Cardiac septum (tissue), 1 donor: ENCODE results near the gene HOMER1. TPM values are rescaled to one million over a fixed set of nuclear protein-coding genes. Genes with fewer than 3 reads are reported as not detected.

Experiments
- DNase-seq: peaks from one replicate; pipeline ENCODE4 v3.0.0-alpha.2; 2020; ENCODE audit warnings: low spot score
- intact Hi-C: fragments of 100-400 bp; cut with DNase I; formaldehyde crosslinking; loops from one replicate; pipeline ENCODE4 v1.14.0; 2022
- long read RNA-seq: library from polyadenylated mRNA; unstranded; transcript quantifications from one replicate; pipeline ENCODE4 v2.0.0, GENCODE V29; 2021
- total RNA-seq: library from RNA; stranded (reverse); fragmentation: NEBNext Ultra II Directional; extraction: Animal tissue kit (Norgen Biotek cat#: 25700); gene quantifications from one replicate; pipeline ENCODE4 v1.2.1, GENCODE V29; 2021
- donor health status: DM: no; HTN: no; CAD: no.

The HOMER1 gene
- 67.4 TPM for total RNA-seq
- long read RNA-seq, full-length matches to known transcripts, result 65 of 123 reads
- long read RNA-seq, partial matches to known transcripts, result 19 of 123 reads
- long read RNA-seq, other reads (novel, unspliced or antisense), result 39 of 123 reads

- intact Hi-C loops, result loop anchor here (5.0 kb wide), 1 partner anchor 277 kb away; the partner anchor contains the start of gene JMY
These were observed at the start of gene HOMER1 for GRCh38 chr5:79513704-79514390. Gene HOMER1, minus strand, starts transcription at chr5:79514134. Its CDS starts 1,360 bp downstream, at chr5:79512774.

GRCh38 chr5:79563247-79563590, 49.3 kb upstream of the HOMER1 start:
- intact Hi-C loops, result loop anchor here (5.0 kb wide), 1 partner anchor 49 kb away; the partner anchor contains the start of gene TENT2
- no peak for DNase-seq

More at GRCh38 chr5:79513704-79514390, at the start of gene HOMER1:
- DNase-seq, result peak; percentile 89

DNA sequence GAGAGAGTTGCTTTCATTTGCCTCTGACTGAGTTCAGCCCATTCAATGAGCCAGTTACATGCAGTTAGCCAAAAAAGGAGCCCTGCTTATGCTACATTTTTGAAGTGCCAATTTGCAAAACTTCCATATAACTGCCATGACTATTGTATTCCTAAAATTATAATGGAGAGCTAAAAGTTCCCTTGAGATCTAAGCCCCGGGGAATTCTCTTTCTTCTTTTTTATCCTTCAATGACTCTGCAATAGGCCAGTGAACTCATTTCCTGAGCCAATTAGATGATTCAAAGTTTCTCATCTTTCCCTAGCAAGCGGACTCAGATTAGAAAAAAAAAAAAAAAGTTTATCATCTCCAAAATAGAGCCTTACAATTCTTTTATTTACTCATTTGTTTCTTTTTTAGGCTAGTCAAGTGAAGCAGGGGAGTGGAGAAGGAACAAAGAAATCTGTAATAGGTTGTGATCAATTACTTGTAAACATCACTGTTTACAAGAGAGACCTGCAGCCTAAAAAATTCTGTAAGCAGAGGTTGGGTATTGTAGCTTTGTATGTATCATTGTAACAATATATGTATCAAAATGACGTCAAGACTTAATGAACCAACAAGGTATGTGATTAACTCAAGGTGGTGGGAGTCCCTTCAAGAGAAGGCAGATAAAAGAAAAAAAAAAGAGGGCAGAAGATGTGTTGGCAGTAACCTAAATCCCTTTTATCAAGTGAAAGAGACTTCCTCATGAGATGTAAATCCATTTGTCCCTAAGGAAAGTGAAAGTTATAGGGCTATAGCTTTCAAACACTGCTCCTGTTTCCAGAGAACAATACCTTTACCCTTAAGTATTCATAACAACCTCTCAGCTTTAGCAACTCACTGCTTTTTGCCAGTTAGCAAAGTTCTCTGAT, 48.7 kb upstream of the HOMER1 start:
- intact Hi-C loops, result loop anchor here (5.0 kb wide), 1 partner anchor 50 kb away; the partner anchor contains the start of gene TENT2
- DNase-seq, result no peak

DNA sequence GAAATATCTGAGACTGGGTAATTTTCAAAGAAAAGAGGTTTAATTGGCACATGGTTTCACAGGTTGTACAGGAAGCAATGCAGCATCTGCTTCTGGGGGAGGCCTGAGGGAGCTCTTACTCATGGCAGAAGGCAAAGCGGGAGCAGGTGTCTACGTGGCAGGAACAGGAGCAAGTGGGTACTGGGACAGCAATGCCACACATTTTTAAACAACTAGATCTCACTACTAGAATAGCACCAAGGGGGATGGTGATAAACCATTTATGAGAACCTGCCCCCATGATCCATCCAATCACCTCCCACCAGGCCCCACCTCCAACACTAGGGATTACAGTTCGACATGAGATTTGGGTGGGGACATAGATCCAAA, 47.6 kb upstream of the HOMER1 start:
- DNase-seq, result no peak
- intact Hi-C loops, result loop anchor here (5.0 kb wide), 1 partner anchor 51 kb away; the partner anchor contains the start of gene TENT2

- intact Hi-C loops, result loop anchor here (5.0 kb wide), 1 partner anchor 51 kb away; the partner anchor contains the start of gene TENT2
- no peak for DNase-seq
These were observed 47.0 kb upstream of the HOMER1 start for GRCh38 chr5:79560771-79561524.

DNA sequence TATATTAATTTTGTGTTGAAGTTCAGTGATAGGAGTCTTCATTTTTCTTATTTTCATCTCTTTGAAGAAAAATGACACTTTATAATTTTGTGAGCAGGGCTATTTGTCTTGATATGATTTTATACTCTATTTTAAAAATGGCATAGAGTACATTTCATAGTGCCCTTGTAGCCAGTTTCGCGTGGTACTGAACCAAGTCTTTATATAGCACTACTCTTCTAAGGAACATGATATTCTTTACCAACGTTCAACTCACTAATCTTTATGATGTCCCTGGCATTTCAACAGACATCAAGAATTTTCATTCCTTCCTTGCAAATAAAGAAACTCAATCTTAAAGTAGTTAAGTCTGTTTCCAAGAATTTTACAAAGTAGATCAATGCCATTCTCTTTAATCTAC, 41.5 kb upstream of the HOMER1 start:
- intact Hi-C loops, result no loop called here
- DNase-seq, result no peak

DNA sequence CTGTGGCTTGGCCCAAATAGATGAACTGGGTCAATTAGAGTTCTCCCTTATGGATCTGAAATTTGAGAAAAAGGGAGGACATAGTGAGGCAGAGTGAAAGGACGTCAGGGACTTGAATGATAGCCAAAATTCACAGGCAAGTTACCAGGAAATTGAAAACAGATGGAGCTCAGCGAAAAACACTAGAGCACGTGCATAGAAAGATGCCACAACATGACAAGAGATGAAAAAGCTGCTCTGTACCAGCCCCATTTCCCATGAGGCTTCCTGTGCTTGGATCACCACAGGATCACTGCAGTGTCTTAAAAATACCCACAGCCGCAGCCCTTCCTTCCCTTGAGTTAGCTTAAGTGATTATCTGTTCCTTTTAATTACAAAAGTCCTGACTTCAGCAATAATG, 39.0 kb upstream of the HOMER1 start:
- intact Hi-C loops, result no loop called here
- DNase-seq, result no peak

DNA sequence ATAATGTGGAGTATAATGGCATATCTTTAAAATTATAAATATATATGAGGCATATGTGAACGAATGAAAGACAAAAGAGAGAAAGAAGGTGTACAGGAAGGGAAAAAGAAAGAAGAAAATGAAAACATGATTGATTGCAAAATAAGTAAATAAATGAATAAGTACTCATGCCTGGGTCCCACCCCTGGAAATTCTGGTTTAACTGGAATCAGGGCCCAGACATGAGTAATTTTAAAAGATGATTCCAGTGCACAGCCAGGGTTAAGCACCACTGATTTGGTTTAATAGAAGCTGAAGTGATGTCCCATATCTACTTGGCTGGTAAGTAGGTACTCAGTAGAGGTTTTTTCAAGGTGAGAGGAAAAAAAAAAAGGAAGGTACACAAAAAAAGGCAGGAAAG, 34.0 kb upstream of the HOMER1 start:
- intact Hi-C loops, result no loop called here
- no peak for DNase-seq

DNA sequence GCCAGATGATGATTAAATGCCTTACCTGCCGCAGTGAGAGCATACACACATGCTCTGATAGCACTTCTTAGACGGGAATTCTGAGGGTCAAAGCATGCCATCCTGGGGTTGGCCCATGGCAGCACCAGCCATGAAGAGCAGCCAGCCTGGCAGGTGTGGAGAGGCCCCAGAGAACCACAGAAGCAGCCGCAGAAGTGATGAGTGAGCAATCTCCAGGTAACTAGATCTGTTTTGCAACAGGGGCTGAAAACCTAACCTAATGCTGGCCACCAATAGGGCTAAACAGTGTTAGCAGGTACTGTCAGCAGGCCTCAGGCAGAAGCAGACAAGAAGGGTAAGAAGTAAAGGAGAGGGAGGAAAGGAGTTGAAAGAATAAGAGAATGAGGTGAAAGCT, 33.5 kb upstream of the HOMER1 start:
- intact Hi-C loops, result no loop called here
- DNase-seq, result no peak

GRCh38 chr5:79546782-79547428, 33.0 kb upstream of the HOMER1 start:
- intact Hi-C loops, result no loop called here
- DNase-seq, result no peak

DNA sequence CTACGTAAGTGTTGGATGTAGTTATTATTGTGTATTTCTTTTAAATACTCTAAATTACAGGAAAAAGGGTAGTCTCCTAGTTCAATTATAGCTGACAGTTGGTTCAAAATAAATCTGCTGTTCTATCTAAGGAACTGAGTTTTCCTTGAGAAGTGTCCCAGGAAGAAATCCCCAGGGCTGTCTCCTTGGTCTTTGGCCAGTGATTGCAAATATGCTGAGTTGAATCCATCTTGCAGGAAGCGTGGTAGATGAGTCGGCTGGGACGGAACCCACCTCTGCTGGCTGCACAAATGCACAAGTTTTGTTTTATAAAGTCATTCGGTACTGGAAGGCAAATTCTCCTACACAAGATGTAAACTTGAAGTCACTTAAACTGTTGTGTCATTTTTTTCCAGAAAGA, 30.2 kb upstream of the HOMER1 start:
- no peak for DNase-seq
- intact Hi-C loops, result no loop called here

DNA sequence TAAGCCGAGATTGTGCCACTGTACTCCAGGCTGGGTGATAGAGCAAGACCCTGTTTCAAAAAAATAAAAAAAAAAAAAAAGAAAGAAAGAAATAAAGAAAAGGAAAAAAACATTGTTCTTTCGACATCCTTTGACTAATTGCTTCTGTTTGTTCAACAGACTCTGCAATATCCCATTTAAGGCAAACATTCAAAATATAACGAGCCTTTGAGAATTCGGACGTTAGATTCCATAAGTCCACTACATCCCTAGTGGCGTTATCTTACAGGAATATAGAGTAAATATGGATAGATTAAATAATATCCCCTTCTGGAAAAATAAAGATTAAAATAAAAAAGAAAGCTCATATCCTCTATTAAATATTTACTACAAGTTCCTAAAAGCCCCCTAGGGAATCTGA, 27.0 kb upstream of the HOMER1 start:
- intact Hi-C loops, result no loop called here
- DNase-seq, result no peak

- intact Hi-C loops, result loop anchor here (10.0 kb wide), 3 partner anchors 212 to 402 kb away; no protein-coding TSS in a partner anchor
- DNase-seq, result no peak
These were observed 22.4 kb upstream of the HOMER1 start for GRCh38 chr5:79536193-79536906.

- intact Hi-C loops, result loop anchor here (10.0 kb wide), 3 partner anchors 211 to 401 kb away; no protein-coding TSS in a partner anchor
- DNase-seq, result no peak
These were observed 21.7 kb upstream of the HOMER1 start for GRCh38 chr5:79535477-79536192.

- intact Hi-C loops, result no loop called here
- no peak for DNase-seq
These were observed 15.2 kb upstream of the HOMER1 start for GRCh38 chr5:79529110-79529509.

GRCh38 chr5:79527431-79527830, 13.5 kb upstream of the HOMER1 start:
- DNase-seq, result no peak
- intact Hi-C loops, result no loop called here

- intact Hi-C loops, result no loop called here
- DNase-seq, result no peak
These were observed 13.0 kb upstream of the HOMER1 start for GRCh38 chr5:79526928-79527327.

DNA sequence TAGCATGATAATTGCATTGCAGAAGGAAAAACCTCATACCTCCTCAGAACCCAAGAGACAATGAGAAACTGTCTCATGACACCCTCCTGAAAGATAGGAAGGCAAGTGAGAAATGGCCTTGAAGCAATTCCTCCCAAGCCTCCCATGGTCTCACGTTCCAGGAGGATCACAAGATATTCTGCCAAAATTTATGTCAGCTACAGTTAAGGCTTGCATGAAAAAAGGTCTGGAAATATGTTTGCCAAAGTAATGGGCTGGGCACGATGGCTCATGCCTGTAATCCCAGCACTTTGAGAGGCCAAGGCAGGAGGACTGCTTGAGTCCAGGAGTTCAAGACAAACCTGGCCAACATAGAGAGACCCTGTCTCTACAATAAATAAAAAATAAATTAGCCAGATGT, 12.6 kb upstream of the HOMER1 start:
- intact Hi-C loops, result no loop called here
- DNase-seq, result no peak
